Activated CD8-positive, alpha-beta memory T cell treated with anti-CD3 and anti-CD28 coated beads for 48 hours (primary cell): ENCODE measurements around the gene AKAP7.
"Not testable (repeated sequence)": the region's sequence is repeated elsewhere in the genome, so short reads cannot be mapped to it uniquely, and the experiment has no call there.

ENCODE experiments used
- DNase-seq, 3 experiments: peaks; one replicate each; pipeline ENCODE4 v3.0.0-alpha.2; 2020; ENCODE audit warnings: low read depth in 2 of 3, low spot score in 2 of 3

AKAP7 gene

GRCh38 chr6:131250936-131251335, 115.7 kb downstream of the AKAP7 start:
- DNase-seq: no peak

GRCh38 chr6:131251590-131252199, 116.4 kb downstream of the AKAP7 start:
- DNase-seq: no peak

- no peak for DNase-seq
Observed at GRCh38 chr6:131255434-131255833, 120.2 kb downstream of the AKAP7 start.

- no peak for DNase-seq
Observed at GRCh38 chr6:131255911-131256310, 120.6 kb downstream of the AKAP7 start.

GRCh38 chr6:131257104-131257503, 121.8 kb downstream of the AKAP7 start:
- DNase-seq: no peak

- DNase-seq: no peak
Observed at GRCh38 chr6:131258010-131258652, 122.9 kb downstream of the AKAP7 start.

- DNase-seq: no peak
Observed at GRCh38 chr6:131258816-131259476, 123.7 kb downstream of the AKAP7 start.

- not testable (repeated sequence) for DNase-seq
Observed at GRCh38 chr6:131260960-131261359, 125.7 kb downstream of the AKAP7 start.

GRCh38 chr6:131262060-131262459, 126.8 kb downstream of the AKAP7 start:
- DNase-seq: no peak

GRCh38 chr6:131265939-131266338, 130.7 kb downstream of the AKAP7 start:
- DNase-seq: no peak

GRCh38 chr6:131268303-131268702, 133.0 kb downstream of the AKAP7 start:
- no peak for DNase-seq

GRCh38 chr6:131269565-131270391, 134.5 kb downstream of the AKAP7 start:
- DNase-seq: no peak

- DNase-seq: no peak
Observed at GRCh38 chr6:131270534-131270933, 135.3 kb downstream of the AKAP7 start.

GRCh38 chr6:131275273-131275672, 140.0 kb downstream of the AKAP7 start:
- DNase-seq: no peak

GRCh38 chr6:131277591-131277990, 142.3 kb downstream of the AKAP7 start:
- no peak for DNase-seq

- DNase-seq: peak in 2 of 3 experiments; percentile 9 to 15
Observed at GRCh38 chr6:131281471-131282270, 146.4 kb downstream of the AKAP7 start.

GRCh38 chr6:131282365-131282764, 147.1 kb downstream of the AKAP7 start:
- no peak for DNase-seq

GRCh38 chr6:131283466-131284175, 148.4 kb downstream of the AKAP7 start:
- no peak for DNase-seq

- no peak for DNase-seq
Observed at GRCh38 chr6:131285548-131285947, 150.3 kb downstream of the AKAP7 start.

GRCh38 chr6:131286469-131287040, 151.3 kb downstream of the AKAP7 start:
- DNase-seq: no peak
